Measurements from ENCODE around the gene CSNK2B.

- TF ChIP-seq CTCF (conservative IDR thresholded peaks at IDR 0.05) (no peak), ZFX (IDR thresholded peaks at IDR 0.05) (no peak)
Observed at GRCh38 chr6:31711233-31711632, 45.4 kb downstream of the CSNK2B start.
